Measurements from ENCODE around the gene TLE1.

DNA sequence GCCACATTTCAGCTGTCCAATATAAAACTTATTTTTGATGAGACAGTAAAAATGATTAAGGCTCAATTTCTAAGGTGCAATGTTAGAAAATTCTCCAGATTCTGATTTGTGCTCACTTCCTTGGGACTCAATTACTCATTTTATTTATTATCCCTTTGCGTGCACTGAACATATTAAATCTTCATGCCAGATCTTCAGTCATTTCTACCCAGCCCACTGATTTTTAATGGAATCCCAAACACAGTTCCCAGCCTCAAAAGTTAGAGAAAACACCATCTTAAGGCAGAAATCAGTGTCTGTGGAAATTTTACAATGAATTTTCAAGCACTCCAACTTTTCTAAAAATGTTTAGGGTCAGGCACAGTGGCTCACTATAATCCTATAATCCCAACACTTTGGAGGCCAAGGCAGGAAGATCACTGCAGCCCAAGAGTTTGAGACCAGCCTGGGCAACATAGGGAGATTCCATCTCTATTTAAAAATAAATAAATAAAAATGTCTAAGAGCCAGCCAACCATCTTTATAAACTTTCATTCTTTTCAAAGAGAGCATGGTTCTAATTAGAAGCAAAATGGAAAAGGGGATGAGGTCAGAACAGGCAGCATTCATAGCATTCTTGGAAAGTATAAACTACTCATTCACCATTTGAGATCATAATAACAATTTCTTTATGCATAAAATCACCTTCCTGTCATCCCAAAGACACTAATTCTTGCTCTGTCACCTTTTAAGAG is 53.7 kb downstream of the TLE1 start:
- TF ChIP-seq CTCF (IDR thresholded peaks at IDR 0.05) (no peak), POLR2AphosphoS5 (IDR thresholded peaks at IDR 0.05) (no peak), POLR2A (IDR thresholded peaks at IDR 0.05) (no peak), EP300 (IDR thresholded peaks at IDR 0.05; ENCODE audit: low read depth) (no peak)

Measured in transverse colon (tissue), 4 donors.